Right lobe of liver (tissue), 6 donors: ENCODE data around the gene PLET1. TPM values are rescaled to one million over a fixed set of nuclear protein-coding genes. Genes with fewer than 3 reads are reported as not detected.

Experiments used
- ATAC-seq, 4 donors: fragments of 200-7000 bp; cut with Tn5 transposase; one replicate each; pipeline ENCODE4 v1.9.1; 2020; ENCODE audit warnings: mild to moderate bottlenecking in 4 of 4, moderate library complexity in 4 of 4
- DNase-seq, 3 donors: peaks; one replicate each; pipeline ENCODE4 v3.0.0-alpha.2; 2020
- H3K27ac ChIP-seq, 3 donors: fragments of 200-600 bp; one replicate each; pipeline ENCODE4 v1.8.0; 2022
- H3K27me3 ChIP-seq, 2 donors: fragments of 200-600 bp; one replicate each; pipeline ENCODE4 v1.8.0; 2022
- H3K36me3 ChIP-seq, 4 donors: fragments of 200-600 bp; sonication (generic) in 1 of 4; one replicate each; pipeline versions ENCODE4 v1.5.1 to v1.8.0; 2017 to 2022; ENCODE audit warnings: control low read depth in 1 of 4
- H3K4me1 ChIP-seq, 4 donors: fragments of 200-600 bp; sonication (generic) in 1 of 4; one replicate each; pipeline versions ENCODE4 v1.5.1 to v1.8.0; 2017 to 2022; ENCODE audit warnings: control low read depth in 1 of 4
- H3K4me3 ChIP-seq, 3 donors: fragments of 200-600 bp; one replicate each; pipeline ENCODE4 v1.8.0; 2022
- H3K9me3 ChIP-seq, 4 donors: fragments of 200-600 bp; sonication (generic) in 1 of 4; one replicate each; pipeline versions ENCODE4 v1.5.1 to v1.8.0; 2017 to 2022; ENCODE audit warnings: control low read depth in 1 of 4
- POLR2A ChIP-seq: fragments of 450-650 bp; IDR thresholded peaks from one replicate; pipeline ENCODE4 v1.6.1; 2017; ENCODE audit warnings: antibody characterized with exemption, mild to moderate bottlenecking
- WGBS: methylation state at CpG from one replicate; pipeline ENCODE4 v1.1.6; 2018; ENCODE audit warnings: low coverage, low lambda C conversion rate; ENCODE audit not compliant: insufficient coverage; ENCODE audit errors: missing lambda C conversion rate; 5-methylcytosine and 5-hydroxymethylcytosine counted together
- intact Hi-C, 2 donors: fragments of 100-400 bp; cut with DNase I; formaldehyde crosslinking; loops; one replicate each; pipeline versions ENCODE4 v1.11.2 to v1.14.1; 2022
- total RNA-seq, 6 experiments: library from RNA; depleted of rRNA in 2 of 6; stranded (reverse); fragments of >200 nt in 2 of 6; fragmentation: NEBNext Ultra II Directional in 3 of 6; extraction: Animal tissue kit (Norgen Biotek cat#: 25700) in 3 of 6; gene quantifications; one replicate each; pipeline versions ENCODE4 v1.1.0 to v1.2.4, GENCODE V29; 2016 to 2023
- TF ChIP-seq, protein P1 (sequence below), 4 donors: fragments of 200-600 bp in 3 of 4; fragments of 450-650 bp in 1 of 4; IDR thresholded peaks; one replicate each; pipeline versions ENCODE4 v1.5.1 to v1.8.0; 2016 to 2022; ENCODE audit warnings: antibody characterized with exemption in 4 of 4, mild to moderate bottlenecking in 2 of 4
- donor health status: DM: no; HTN: yes; CAD: no.
- donor health status: DM: no; HTN: no; CAD: no.
- donor health status: DM: no; HTN: no; CAD: no.
- donor health status: DM: no; HTN: yes; CAD: no.
- donor health status: DM: no; HTN: yes; CAD: no.

The PLET1 gene
- total RNA-seq, 6 experiments from 2014 or later, result not detected

DNA sequence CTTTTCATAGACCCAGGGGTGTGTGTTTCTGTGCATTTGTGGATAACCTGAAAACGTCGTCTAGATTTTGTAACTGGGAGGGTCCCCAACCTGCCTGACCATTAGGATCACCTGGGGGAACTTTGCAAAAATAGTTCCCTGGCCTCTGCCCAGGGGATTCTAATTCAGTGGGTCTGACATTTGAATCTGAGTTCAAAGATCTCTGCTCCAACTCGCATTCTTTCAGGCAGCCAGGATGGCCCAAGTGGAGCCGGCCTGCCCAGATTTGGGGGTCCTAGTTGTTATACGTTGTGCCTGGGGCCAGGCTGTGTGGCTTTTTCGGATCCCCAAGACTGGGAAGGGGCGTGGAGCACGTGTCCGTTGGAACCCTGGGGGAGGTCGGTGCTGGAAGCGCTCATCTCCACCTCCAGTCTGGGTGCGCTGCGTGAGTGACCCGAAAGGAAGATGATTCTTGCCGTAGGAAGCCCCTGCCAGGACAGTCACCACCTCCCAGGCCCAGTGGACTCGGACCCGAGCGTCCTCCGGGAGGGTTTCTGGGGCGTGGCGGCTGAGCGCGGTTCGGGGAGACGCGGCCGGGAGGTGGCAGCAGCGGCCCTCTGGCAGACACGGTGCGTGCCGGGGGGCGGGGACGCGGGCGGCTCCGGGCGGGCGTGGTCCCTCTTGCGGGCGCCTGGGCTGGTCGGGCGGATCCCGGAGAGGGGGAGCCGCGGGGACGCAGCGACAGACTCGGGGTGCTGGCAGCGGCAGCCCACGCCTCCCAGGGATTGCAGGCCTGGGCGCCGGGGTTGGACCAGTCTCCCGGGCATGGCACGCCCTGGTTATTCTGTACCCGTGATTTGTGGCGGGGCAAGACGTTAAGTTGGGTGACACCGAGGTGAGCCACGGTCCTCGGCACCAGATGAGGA, 29.2 kb upstream of the PLET1 start:
- intact Hi-C loops, result loop anchor here in 1 of 2 donors (10.0 kb wide), 1 partner anchor 265 kb away; no protein-coding TSS in a partner anchor
- Histone ChIP-seq H3K27me3 (no peaks in the 10 kb centered on the region), H3K4me1 (peaks cover 0 to 13% (median 3%) of the 10 kb centered on the region in 4 donors), H3K4me3 (peak overlapping the region; percentile 50 to 58 (median 51)), H3K9me3 (no peaks in the 10 kb centered on the region), H3K27ac (peak overlapping the region in 2 of 3 donors; percentile 17 to 24), H3K36me3 (no peaks in the 10 kb centered on the region)
- ATAC-seq (peak; percentile 98 to 99 (median 98)), DNase-seq (peak; percentile 89 to 91 (median 89))
- WGBS, result 5% methylated on average over 13 of the region's 60 CpGs
- TF ChIP-seq POLR2A, result peak; percentile 74
- TF ChIP-seq, protein P1, sequence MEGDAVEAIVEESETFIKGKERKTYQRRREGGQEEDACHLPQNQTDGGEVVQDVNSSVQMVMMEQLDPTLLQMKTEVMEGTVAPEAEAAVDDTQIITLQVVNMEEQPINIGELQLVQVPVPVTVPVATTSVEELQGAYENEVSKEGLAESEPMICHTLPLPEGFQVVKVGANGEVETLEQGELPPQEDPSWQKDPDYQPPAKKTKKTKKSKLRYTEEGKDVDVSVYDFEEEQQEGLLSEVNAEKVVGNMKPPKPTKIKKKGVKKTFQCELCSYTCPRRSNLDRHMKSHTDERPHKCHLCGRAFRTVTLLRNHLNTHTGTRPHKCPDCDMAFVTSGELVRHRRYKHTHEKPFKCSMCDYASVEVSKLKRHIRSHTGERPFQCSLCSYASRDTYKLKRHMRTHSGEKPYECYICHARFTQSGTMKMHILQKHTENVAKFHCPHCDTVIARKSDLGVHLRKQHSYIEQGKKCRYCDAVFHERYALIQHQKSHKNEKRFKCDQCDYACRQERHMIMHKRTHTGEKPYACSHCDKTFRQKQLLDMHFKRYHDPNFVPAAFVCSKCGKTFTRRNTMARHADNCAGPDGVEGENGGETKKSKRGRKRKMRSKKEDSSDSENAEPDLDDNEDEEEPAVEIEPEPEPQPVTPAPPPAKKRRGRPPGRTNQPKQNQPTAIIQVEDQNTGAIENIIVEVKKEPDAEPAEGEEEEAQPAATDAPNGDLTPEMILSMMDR (IDR thresholded peaks at IDR 0.05), result peak; percentile 91 to 94 (median 94)

DNA sequence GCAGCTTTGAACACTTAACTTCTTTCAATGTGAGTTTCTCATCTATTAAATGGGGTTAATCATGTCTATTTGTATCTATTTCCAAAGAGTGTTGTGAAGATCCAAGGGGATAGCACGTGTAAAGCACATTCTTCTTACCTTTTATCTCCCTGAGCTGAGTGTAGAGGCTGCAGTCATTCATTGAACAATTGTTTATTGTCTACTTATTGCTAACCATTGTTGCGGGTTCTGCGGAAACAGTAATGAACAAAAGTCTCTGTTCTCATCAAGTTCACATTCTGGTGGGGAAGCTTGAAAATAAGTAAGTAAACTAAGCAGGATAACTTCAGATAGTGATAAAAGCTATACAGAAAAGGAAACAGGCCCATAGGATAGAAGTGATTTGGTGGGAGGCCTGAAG, 27.4 kb upstream of the PLET1 start:
- intact Hi-C loops, result loop anchor here in 1 of 2 donors (10.0 kb wide), 1 partner anchor 267 kb away; no protein-coding TSS in a partner anchor
- H3K36me3 ChIP-seq, result no peaks in the 10 kb centered on the region
- WGBS, result 93% methylated on average over 3 of the region's 3 CpGs
- no peaks in the 10 kb centered on the region for H3K27me3 ChIP-seq
- H3K4me3 ChIP-seq, result no peak overlapping the region
- H3K4me1 ChIP-seq, result peaks cover 0 to 7% (median 1%) of the 10 kb centered on the region in 4 donors
- ATAC-seq, result no peak
- H3K27ac ChIP-seq, result no peak overlapping the region
- TF ChIP-seq, protein P1 (IDR thresholded peaks at IDR 0.05), result no peak
- no peak for TF ChIP-seq POLR2A
- H3K9me3 ChIP-seq, result no peaks in the 10 kb centered on the region
- DNase-seq, result no peak

GRCh38 chr11:112285841-112286311, 25.2 kb upstream of the PLET1 start:
- WGBS, result 86% methylated on average over 5 of the region's 6 CpGs
- TF ChIP-seq, protein P1 (IDR thresholded peaks at IDR 0.05), result no peak
- TF ChIP-seq POLR2A, result no peak
- DNase-seq, result no peak
- Histone ChIP-seq H3K4me1 (peaks cover 0 to 5% (median 1%) of the 10 kb centered on the region in 4 donors), H3K27ac (no peak overlapping the region), H3K9me3 (no peaks in the 10 kb centered on the region), H3K36me3 (no peaks in the 10 kb centered on the region), H3K27me3 (no peaks in the 10 kb centered on the region), H3K4me3 (no peak overlapping the region)
- intact Hi-C loops, result loop anchor here in 1 of 2 donors (10.0 kb wide), 1 partner anchor 269 kb away; no protein-coding TSS in a partner anchor
- ATAC-seq, result no peak

- intact Hi-C loops, result loop anchor here (2.0 to 10.0 kb wide), 3 partner anchors 63 to 273 kb away; no protein-coding TSS in a partner anchor
- DNase-seq (no peak), ATAC-seq (no peak)
- Histone ChIP-seq H3K27me3 (no peaks in the 10 kb centered on the region), H3K36me3 (no peaks in the 10 kb centered on the region), H3K27ac (no peak overlapping the region), H3K9me3 (no peaks in the 10 kb centered on the region), H3K4me1 (peaks cover 0 to 3% (median 0%) of the 10 kb centered on the region in 4 donors), H3K4me3 (no peak overlapping the region)
- TF ChIP-seq POLR2A, result no peak
- TF ChIP-seq, protein P1 (IDR thresholded peaks at IDR 0.05), result no peak
- 78% methylated on average over 4 of the region's 4 CpGs for WGBS
Measured at GRCh38 chr11:112281726-112282125, 21.1 kb upstream of the PLET1 start.
